Fibroblast of pulmonary artery (primary cell): ENCODE measurements around the gene SLC9A9.

ENCODE experiments used
- DNase-seq: peaks from one replicate; pipeline ENCODE4 v3.0.0-alpha.2; 2010; ENCODE audit warnings: low read depth
- H3K4me3 ChIP-seq: replicated peaks from 2 replicates; pipeline ENCODE4 v1.5.1; 2011; ENCODE audit warnings: low read depth, mild to moderate bottlenecking, control low read depth, low read length, moderate library complexity
- CTCF ChIP-seq: IDR thresholded peaks from 2 replicates; pipeline ENCODE4 v1.5.1; 2011; ENCODE audit warnings: mild to moderate bottlenecking, control low read depth, low read length, inconsistent platforms; ENCODE audit errors: missing control alignments

The SLC9A9 gene

GRCh38 chr3:143261848-143262247 lies 586.4 kb downstream of the SLC9A9 start:
- TF ChIP-seq CTCF = no peak
- no peak overlapping the region for H3K4me3 ChIP-seq
- DNase-seq = no peak

DNA sequence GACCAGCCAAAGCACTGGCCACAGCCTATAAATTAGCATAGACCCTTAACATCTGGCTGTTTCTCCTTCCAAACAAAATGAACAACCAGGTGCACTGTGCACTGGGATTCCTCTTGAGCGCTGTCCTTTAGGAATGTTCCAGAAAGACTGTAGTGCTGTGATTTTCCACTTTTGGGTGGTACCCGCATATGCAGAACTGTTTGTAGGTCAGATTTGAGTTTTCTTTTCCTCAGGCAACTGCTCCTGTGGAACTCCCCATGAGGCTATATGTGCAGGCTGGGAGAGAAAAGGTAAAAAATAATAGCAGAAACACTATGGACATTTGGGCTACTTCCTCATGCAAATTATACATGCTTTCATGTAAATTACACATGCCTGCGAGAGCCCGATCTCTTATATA lies 589.6 kb downstream of the SLC9A9 start:
- H3K4me3 ChIP-seq = no peak overlapping the region
- no peak for DNase-seq
- TF ChIP-seq CTCF = no peak

GRCh38 chr3:143256416-143256815 lies 591.9 kb downstream of the SLC9A9 start:
- no peak for TF ChIP-seq CTCF
- no peak for DNase-seq
- no peak overlapping the region for H3K4me3 ChIP-seq

GRCh38 chr3:143255739-143256138 lies 592.5 kb downstream of the SLC9A9 start:
- DNase-seq = no peak
- H3K4me3 ChIP-seq = no peak overlapping the region
- no peak for TF ChIP-seq CTCF

DNA sequence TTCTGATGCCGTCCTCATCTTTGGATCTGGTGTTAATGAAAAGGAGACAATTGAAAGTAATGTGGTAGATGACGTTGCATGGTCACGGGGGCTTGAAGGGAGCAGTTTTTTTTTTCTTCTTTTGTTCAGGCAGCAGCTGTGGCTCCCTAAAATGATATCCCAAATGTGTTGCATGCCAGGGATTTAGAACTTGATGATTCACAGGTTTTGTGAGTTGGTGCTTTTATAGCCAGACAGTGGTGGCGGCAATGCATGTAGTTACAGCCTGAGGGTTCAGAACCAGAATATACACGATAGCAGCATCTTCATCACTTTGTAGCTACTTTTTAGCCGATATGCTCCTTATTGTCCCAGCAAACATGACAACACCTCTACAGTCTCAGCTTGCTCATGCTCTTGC lies 595.3 kb downstream of the SLC9A9 start:
- TF ChIP-seq CTCF = no peak
- DNase-seq = no peak
- no peak overlapping the region for H3K4me3 ChIP-seq

GRCh38 chr3:143249014-143249413 lies 599.3 kb downstream of the SLC9A9 start:
- TF ChIP-seq CTCF = no peak
- DNase-seq = no peak
- H3K4me3 ChIP-seq = no peak overlapping the region

DNA sequence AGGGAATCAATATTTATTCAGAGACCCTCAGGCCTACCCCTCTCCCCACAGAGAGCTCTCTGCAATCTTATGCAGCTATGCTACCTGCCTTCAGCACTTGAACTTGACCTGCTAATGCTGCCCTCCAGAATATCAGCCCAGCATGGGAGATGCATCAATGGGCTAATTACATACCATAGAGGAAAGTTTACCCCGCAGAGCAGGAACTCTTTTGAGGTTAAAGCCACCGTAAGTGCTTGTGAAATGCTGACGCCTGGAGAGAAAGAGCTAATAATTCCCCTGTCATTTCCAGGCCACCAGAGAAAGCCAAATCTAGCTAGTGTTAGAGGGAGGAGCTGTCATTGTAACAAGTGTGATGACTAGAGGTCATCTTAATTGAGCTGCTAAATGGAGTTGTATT lies 601.2 kb downstream of the SLC9A9 start:
- no peak for TF ChIP-seq CTCF
- H3K4me3 ChIP-seq = no peak overlapping the region
- no peak for DNase-seq
